Mucosa of stomach (tissue), 1 donor: ENCODE results near the gene MRPS26.
"Not testable (repeated sequence)": the region's sequence is repeated elsewhere in the genome, so short reads cannot be mapped to it uniquely, and the experiment has no call there.

Experiments used
- H3K27me3 ChIP-seq: one replicate; pipeline ENCODE4 v1.7.0; 2013; ENCODE audit warnings: mild to moderate bottlenecking, low read length; ENCODE audit not compliant: control insufficient read depth, insufficient read depth
- H3K36me3 ChIP-seq: one replicate; pipeline ENCODE4 v1.7.0; 2013; ENCODE audit warnings: low read length; ENCODE audit not compliant: control insufficient read depth, insufficient read depth
- H3K4me1 ChIP-seq: one replicate; pipeline ENCODE4 v1.7.0; 2013; ENCODE audit warnings: mild to moderate bottlenecking, low read length; ENCODE audit not compliant: control insufficient read depth, insufficient read depth
- H3K4me3 ChIP-seq: one replicate; pipeline ENCODE4 v1.7.0; 2013; ENCODE audit warnings: low read length
- H3K9ac ChIP-seq: one replicate; pipeline ENCODE4 v1.7.0; 2013; ENCODE audit warnings: mild to moderate bottlenecking, low read length, moderate library complexity
- H3K9me3 ChIP-seq: one replicate; pipeline ENCODE4 v1.7.0; 2013; ENCODE audit warnings: mild to moderate bottlenecking, low read length, moderate library complexity; ENCODE audit not compliant: control insufficient read depth
- donor health status: Pancreatic carcinoma.

The MRPS26 gene

DNA sequence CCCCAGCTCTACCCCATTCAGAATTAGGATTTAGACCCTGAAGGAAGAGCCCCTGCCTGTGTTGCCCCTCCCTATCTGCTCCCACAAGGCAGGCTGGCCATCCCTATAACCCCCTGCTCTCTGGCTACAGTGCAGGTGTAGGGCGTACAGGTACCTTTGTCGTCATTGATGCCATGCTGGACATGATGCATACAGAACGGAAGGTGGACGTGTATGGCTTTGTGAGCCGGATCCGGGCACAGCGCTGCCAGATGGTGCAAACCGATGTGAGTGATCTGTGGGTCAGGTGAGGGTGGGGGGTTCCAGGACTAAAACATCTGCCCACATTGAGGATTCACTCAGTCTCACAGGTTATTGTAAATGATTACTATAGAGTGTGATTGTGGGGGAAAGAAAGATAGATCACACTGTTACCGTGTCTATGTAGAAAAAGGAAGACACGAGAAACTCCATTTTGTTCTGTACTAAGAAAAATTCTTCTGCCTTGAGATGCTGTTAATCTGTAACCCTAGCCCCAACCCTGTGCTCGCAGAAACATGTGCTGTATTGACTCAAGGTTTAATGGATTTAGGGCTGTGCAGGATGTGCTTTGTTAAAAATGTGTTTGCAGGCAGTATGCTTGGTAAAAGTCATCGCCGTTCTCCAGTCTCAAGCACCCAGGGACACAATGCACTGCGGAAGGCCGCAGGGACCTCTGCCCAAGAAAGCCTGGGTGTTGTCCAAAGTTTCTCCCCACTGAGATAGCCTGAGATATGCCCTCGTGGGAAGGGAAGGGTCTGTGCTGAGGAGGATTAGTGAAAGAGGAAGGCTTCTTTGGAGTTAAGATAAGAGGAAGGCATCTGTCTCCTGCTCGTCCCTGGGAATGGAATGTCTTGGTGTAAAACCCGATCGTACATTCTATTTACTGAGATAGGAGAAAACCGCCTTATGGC is 23.0 kb upstream of the MRPS26 start:
- H3K36me3 ChIP-seq = peaks cover 19% of the 10 kb centered on the region
- not testable (repeated sequence) for H3K9me3 ChIP-seq, H3K9ac ChIP-seq, H3K4me3 ChIP-seq, H3K27me3 ChIP-seq, H3K4me1 ChIP-seq

DNA sequence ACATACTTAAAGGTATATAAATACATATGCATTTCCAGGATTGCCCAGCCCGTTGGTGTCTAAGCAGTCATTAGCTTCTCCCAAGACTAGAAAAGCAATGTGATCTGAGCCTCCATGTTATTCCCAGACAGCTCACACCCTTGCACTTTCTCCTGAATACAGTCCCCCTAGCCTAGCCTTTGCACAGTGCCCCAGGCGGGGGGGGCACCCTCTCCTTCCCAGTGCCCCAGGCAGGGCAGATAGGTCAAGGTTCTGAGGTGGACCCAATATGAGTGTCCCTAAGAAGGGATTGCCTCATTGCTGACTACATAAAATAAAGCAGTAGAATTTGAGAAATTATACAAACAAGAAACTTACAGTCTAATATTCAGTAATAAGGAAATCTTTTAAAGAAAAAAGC is 17.9 kb upstream of the MRPS26 start:
- no peaks in the 10 kb centered on the region for H3K4me1 ChIP-seq
- H3K27me3 ChIP-seq = no peaks in the 10 kb centered on the region
- H3K9ac ChIP-seq = no peak overlapping the region
- H3K36me3 ChIP-seq = peaks cover 11% of the 10 kb centered on the region
- no peaks in the 10 kb centered on the region for H3K9me3 ChIP-seq
- no peak overlapping the region for H3K4me3 ChIP-seq

GRCh38 chr20:3031524-3032147 is 14.2 kb upstream of the MRPS26 start:
- peaks cover 19% of the 10 kb centered on the region for H3K36me3 ChIP-seq

GRCh38 chr20:3032624-3033023 is 13.2 kb upstream of the MRPS26 start:
- Histone ChIP-seq H3K4me3 (no peak overlapping the region), H3K27me3 (no peaks in the 10 kb centered on the region), H3K36me3 (peaks cover 23% of the 10 kb centered on the region), H3K4me1 (no peaks in the 10 kb centered on the region), H3K9me3 (no peaks in the 10 kb centered on the region), H3K9ac (no peak overlapping the region)

More at GRCh38 chr20:3031524-3032147, 14.2 kb upstream of the MRPS26 start:
- no peaks in the 10 kb centered on the region for H3K9me3 ChIP-seq
- H3K27me3 ChIP-seq = no peaks in the 10 kb centered on the region
- H3K9ac ChIP-seq = no peak overlapping the region
- H3K4me1 ChIP-seq = no peaks in the 10 kb centered on the region
- H3K4me3 ChIP-seq = no peak overlapping the region

- no peaks in the 10 kb centered on the region for H3K27me3 ChIP-seq
- H3K9me3 ChIP-seq = no peaks in the 10 kb centered on the region
- peaks cover 28% of the 10 kb centered on the region for H3K36me3 ChIP-seq
- H3K4me3 ChIP-seq = no peak overlapping the region
- no peak overlapping the region for H3K9ac ChIP-seq
- peaks cover 5% of the 10 kb centered on the region for H3K4me1 ChIP-seq
These were observed 8.2 kb upstream of the MRPS26 start for GRCh38 chr20:3037654-3038053.

DNA sequence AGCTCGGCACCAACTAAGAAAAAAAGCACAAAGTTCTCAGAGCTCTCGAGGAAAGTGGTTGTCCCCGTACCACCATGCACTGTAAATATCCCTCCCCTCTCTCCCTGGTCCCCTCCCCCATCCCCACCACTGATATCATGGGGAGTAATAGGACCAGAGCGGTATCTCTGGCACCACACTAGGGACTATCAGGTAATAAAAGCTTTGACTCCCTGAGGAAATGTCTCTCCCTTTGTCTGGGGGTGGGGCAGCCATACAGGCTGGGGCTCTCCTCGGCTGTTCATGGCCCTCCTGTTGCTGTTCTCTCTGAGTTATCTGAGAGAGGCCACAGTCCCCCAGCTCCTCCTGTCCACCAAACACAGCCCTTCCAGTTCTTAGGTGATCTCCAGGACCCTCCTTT is 7.4 kb upstream of the MRPS26 start:
- H3K36me3 ChIP-seq = peaks cover 28% of the 10 kb centered on the region
- no peak overlapping the region for H3K9ac ChIP-seq
- H3K4me1 ChIP-seq = peaks cover 5% of the 10 kb centered on the region
- H3K27me3 ChIP-seq = no peaks in the 10 kb centered on the region
- no peak overlapping the region for H3K4me3 ChIP-seq
- H3K9me3 ChIP-seq = no peaks in the 10 kb centered on the region

DNA sequence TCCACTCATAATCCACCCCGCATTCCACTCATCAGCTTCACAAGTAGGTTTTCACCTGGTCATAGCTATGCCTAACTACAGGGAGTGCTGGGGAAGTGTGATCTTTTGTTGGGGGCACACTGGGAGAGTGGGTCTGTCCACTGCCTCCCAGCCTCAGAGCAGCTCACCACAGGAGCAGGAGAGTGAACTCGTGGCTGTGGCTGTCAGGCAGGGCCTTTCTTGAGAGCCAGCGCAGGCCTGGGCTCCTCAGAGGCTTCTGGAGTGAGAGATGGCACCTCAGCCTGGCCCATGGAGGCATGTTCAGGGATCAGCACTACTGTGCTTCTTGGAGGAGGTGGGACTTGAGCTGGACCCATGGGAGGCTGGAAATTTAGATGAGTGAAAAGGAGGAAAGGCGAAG is 6.4 kb upstream of the MRPS26 start:
- H3K9me3 ChIP-seq = no peaks in the 10 kb centered on the region
- no peak overlapping the region for H3K4me3 ChIP-seq
- H3K36me3 ChIP-seq = peaks cover 28% of the 10 kb centered on the region
- peaks cover 5% of the 10 kb centered on the region for H3K4me1 ChIP-seq
- H3K27me3 ChIP-seq = no peaks in the 10 kb centered on the region
- H3K9ac ChIP-seq = no peak overlapping the region

DNA sequence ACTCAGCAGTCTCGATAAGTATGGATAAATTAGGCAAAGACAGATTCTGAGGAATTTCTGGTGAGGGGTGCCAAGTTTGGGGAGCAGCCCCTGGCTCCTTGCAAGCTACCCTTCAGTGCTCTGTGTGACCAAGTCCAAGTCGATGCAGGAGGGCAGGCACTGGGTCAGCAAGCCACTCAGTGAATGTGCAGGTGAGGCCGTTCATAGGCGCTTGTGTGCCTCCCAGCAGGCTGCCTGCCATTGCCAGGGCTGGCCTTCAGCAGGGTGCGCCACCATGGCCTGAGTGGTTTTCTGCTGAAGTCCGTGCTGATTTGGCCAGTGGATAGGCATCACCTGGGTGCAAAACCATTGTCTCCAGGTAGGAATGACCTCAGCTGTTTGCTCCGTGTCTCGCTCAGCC is 5.8 kb upstream of the MRPS26 start:
- Histone ChIP-seq H3K27me3 (no peaks in the 10 kb centered on the region), H3K4me3 (no peak overlapping the region), H3K9ac (no peak overlapping the region), H3K4me1 (peaks cover 5% of the 10 kb centered on the region), H3K36me3 (peaks cover 28% of the 10 kb centered on the region), H3K9me3 (no peaks in the 10 kb centered on the region)

- H3K36me3 ChIP-seq = peaks cover 10% of the 10 kb centered on the region
- no peak overlapping the region for H3K4me3 ChIP-seq
- no peaks in the 10 kb centered on the region for H3K9me3 ChIP-seq
- peaks cover 9% of the 10 kb centered on the region for H3K4me1 ChIP-seq
- no peaks in the 10 kb centered on the region for H3K27me3 ChIP-seq
- H3K9ac ChIP-seq = peak overlapping the region; percentile 18
These were observed 3.9 kb upstream of the MRPS26 start for GRCh38 chr20:3041854-3042409.

GRCh38 chr20:3042625-3043024 is 3.2 kb upstream of the MRPS26 start:
- H3K4me3 ChIP-seq = no peak overlapping the region

GRCh38 chr20:3043322-3043721 is 2.5 kb upstream of the MRPS26 start, which contains the start of gene GNRH2:
GNRH2 (plus strand) TSS chr20:3043622; CDS start chr20:3044415, 793 bp downstream.
- Histone ChIP-seq H3K4me3 (no peak within 1 kb of the TSS), H3K9ac (no peak within 1 kb of the TSS), H3K9me3 (no peaks in the 10 kb centered on the region), H3K27me3 (no peaks in the 10 kb centered on the region), H3K4me1 (peaks cover 18% of the 10 kb centered on the region), H3K36me3 (peaks cover 9% of the 10 kb centered on the region)

More at GRCh38 chr20:3042625-3043024, 3.2 kb upstream of the MRPS26 start:
- Histone ChIP-seq H3K27me3 (no peaks in the 10 kb centered on the region), H3K4me1 (peaks cover 14% of the 10 kb centered on the region), H3K9me3 (no peaks in the 10 kb centered on the region), H3K36me3 (peaks cover 4% of the 10 kb centered on the region), H3K9ac (no peak overlapping the region)

DNA sequence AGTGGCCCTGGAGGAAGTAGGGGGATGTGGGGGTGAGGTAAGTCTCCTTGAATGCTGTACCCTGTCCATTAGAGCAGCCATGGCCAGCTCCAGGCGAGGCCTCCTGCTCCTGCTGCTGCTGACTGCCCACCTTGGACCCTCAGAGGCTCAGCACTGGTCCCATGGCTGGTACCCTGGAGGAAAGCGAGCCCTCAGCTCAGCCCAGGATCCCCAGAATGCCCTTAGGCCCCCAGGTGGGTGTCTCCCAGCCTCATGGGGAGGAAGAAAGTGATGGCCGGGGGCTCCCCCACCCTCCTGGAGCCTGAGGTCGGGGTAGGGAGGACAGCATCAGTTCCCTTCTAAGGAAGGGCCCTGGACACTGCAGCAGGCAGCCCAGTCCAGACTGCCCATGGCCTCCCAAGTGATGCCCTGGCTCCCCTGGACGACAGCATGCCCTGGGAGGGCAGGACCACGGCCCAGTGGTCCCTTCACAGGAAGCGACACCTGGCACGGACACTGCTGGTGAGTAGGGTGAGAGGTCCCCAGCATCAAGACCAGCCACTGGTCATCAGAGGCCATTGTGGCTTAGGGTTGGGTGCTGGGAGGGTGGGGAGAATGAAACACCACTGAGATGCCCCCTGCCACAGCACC is 1.4 kb upstream of the MRPS26 start:
- Histone ChIP-seq H3K9me3 (no peaks in the 10 kb centered on the region), H3K4me1 (peaks cover 19% of the 10 kb centered on the region), H3K27me3 (no peaks in the 10 kb centered on the region), H3K36me3 (peaks cover 9% of the 10 kb centered on the region), H3K9ac (no peak overlapping the region), H3K4me3 (no peak overlapping the region)
